GM12865 (cell line): ENCODE data around the gene TGFBR3L.

Source experiments
- DNase-seq: peaks from one replicate; pipeline ENCODE4 v3.0.0; 2010; ENCODE audit warnings: low read depth
- H3K4me3 ChIP-seq: 2 replicates; pipeline ENCODE4 v1.5.1; 2011; ENCODE audit warnings: mild to moderate bottlenecking, low read depth, low read length, control low read depth
- CTCF ChIP-seq: IDR thresholded peaks from 2 replicates; pipeline ENCODE4 v1.5.1; 2011; ENCODE audit warnings: low read length, control low read depth, low read depth, inconsistent platforms; ENCODE audit not compliant: insufficient read depth; ENCODE audit errors: missing control alignments

Gene TGFBR3L

GRCh38 chr19:7905268-7905667, 9.4 kb upstream of the TGFBR3L start:
- H3K4me3 ChIP-seq = no peak overlapping the region
- DNase-seq = peak; percentile 7
- no peak for TF ChIP-seq CTCF

GRCh38 chr19:7905859-7906258, 8.8 kb upstream of the TGFBR3L start:
- H3K4me3 ChIP-seq = no peak overlapping the region
- TF ChIP-seq CTCF = no peak
- peak; percentile 1 for DNase-seq

GRCh38 chr19:7907122-7907521, 7.5 kb upstream of the TGFBR3L start:
- peak; percentile 4 for DNase-seq
- TF ChIP-seq CTCF = no peak
- H3K4me3 ChIP-seq = no peak overlapping the region

GRCh38 chr19:7907544-7907943, 7.1 kb upstream of the TGFBR3L start:
- TF ChIP-seq CTCF = no peak
- DNase-seq = peak; percentile 4
- H3K4me3 ChIP-seq = no peak overlapping the region

GRCh38 chr19:7908078-7908699, 6.4 kb upstream of the TGFBR3L start:
- DNase-seq = no peak
- no peak for TF ChIP-seq CTCF
- no peak overlapping the region for H3K4me3 ChIP-seq

GRCh38 chr19:7908742-7909461, 5.7 kb upstream of the TGFBR3L start:
- no peak for DNase-seq
- TF ChIP-seq CTCF = no peak
- H3K4me3 ChIP-seq = no peak overlapping the region
